HL-60 (cell line): ENCODE measurements around the gene SPATA21.

ENCODE experiments used
- DNase-seq, 2 experiments: peaks; one replicate each; pipeline ENCODE4 v3.0.0-alpha.2; 2010 to 2020; ENCODE audit warnings: low read depth in 1 of 2, low spot score in 1 of 2
- H3K27ac ChIP-seq: fragments of 250-450 bp; sonication (Bioruptor Pico); replicated peaks from 2 replicates; pipeline ENCODE4 v1.5.1; 2020; ENCODE audit warnings: mild to moderate bottlenecking, moderate library complexity
- H3K27me3 ChIP-seq: fragments of 250-450 bp; sonication (Bioruptor Pico); 2 replicates; pipeline ENCODE4 v1.5.1; 2021; ENCODE audit warnings: mild to moderate bottlenecking, moderate library complexity; ENCODE audit not compliant: insufficient read depth, poor library complexity, severe bottlenecking
- H3K4me3 ChIP-seq: replicated peaks from 2 replicates; pipeline ENCODE4 v1.5.1; 2011; ENCODE audit warnings: mild to moderate bottlenecking, control low read depth, low read length; ENCODE audit not compliant: insufficient read depth
- GABPA ChIP-seq: IDR thresholded peaks from 2 replicates; pipeline ENCODE4 v1.6.1; 2012; ENCODE audit warnings: low read depth
- POLR2AphosphoS5 ChIP-seq: IDR thresholded peaks from 2 replicates; pipeline ENCODE4 v1.6.1; 2012; ENCODE audit warnings: low read depth
- SPI1 ChIP-seq: IDR thresholded peaks from 2 replicates; pipeline ENCODE4 v1.6.1; 2012; ENCODE audit warnings: low read depth, mild to moderate bottlenecking, borderline replicate concordance
- TF ChIP-seq, protein P1 (sequence below): IDR thresholded peaks from one replicate; pipeline ENCODE4 v1.5.1; 2011; ENCODE audit warnings: low read length, control low read depth, inconsistent platforms; ENCODE audit not compliant: insufficient read depth
- TF ChIP-seq, protein P2 (sequence below): IDR thresholded peaks from 2 replicates; pipeline ENCODE4 v1.6.1; 2012; ENCODE audit warnings: low read depth; ENCODE audit not compliant: insufficient replicate concordance

SPATA21 gene

DNA sequence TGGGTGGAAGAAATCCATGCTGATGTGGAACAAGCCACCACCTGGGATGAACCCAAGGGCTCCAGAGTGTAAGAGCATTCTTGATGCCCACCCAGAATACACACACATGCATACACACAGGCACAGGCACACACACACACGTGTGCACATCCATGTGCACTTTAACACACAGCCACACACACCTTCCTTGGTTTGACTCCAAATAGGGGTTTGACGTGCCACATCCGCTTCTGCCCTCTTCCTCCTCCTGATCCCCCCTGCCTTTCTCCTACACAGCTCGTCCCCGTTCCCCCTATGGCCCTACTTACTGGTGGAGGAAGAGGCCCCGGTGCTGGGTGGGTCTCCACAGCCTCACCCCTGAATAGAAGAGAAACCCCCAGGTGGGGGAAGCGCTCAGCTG, 16.0 kb downstream of the SPATA21 start:
- no peak for TF ChIP-seq GABPA
- TF ChIP-seq, protein P1, sequence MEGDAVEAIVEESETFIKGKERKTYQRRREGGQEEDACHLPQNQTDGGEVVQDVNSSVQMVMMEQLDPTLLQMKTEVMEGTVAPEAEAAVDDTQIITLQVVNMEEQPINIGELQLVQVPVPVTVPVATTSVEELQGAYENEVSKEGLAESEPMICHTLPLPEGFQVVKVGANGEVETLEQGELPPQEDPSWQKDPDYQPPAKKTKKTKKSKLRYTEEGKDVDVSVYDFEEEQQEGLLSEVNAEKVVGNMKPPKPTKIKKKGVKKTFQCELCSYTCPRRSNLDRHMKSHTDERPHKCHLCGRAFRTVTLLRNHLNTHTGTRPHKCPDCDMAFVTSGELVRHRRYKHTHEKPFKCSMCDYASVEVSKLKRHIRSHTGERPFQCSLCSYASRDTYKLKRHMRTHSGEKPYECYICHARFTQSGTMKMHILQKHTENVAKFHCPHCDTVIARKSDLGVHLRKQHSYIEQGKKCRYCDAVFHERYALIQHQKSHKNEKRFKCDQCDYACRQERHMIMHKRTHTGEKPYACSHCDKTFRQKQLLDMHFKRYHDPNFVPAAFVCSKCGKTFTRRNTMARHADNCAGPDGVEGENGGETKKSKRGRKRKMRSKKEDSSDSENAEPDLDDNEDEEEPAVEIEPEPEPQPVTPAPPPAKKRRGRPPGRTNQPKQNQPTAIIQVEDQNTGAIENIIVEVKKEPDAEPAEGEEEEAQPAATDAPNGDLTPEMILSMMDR = no peak
- TF ChIP-seq, protein P2, sequence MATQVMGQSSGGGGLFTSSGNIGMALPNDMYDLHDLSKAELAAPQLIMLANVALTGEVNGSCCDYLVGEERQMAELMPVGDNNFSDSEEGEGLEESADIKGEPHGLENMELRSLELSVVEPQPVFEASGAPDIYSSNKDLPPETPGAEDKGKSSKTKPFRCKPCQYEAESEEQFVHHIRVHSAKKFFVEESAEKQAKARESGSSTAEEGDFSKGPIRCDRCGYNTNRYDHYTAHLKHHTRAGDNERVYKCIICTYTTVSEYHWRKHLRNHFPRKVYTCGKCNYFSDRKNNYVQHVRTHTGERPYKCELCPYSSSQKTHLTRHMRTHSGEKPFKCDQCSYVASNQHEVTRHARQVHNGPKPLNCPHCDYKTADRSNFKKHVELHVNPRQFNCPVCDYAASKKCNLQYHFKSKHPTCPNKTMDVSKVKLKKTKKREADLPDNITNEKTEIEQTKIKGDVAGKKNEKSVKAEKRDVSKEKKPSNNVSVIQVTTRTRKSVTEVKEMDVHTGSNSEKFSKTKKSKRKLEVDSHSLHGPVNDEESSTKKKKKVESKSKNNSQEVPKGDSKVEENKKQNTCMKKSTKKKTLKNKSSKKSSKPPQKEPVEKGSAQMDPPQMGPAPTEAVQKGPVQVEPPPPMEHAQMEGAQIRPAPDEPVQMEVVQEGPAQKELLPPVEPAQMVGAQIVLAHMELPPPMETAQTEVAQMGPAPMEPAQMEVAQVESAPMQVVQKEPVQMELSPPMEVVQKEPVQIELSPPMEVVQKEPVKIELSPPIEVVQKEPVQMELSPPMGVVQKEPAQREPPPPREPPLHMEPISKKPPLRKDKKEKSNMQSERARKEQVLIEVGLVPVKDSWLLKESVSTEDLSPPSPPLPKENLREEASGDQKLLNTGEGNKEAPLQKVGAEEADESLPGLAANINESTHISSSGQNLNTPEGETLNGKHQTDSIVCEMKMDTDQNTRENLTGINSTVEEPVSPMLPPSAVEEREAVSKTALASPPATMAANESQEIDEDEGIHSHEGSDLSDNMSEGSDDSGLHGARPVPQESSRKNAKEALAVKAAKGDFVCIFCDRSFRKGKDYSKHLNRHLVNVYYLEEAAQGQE = no peak
- TF ChIP-seq POLR2AphosphoS5 = no peak
- no peak for DNase-seq
- no peaks in the 10 kb centered on the region for H3K27me3 ChIP-seq
- H3K4me3 ChIP-seq = no peak overlapping the region
- no peak overlapping the region for H3K27ac ChIP-seq

DNA sequence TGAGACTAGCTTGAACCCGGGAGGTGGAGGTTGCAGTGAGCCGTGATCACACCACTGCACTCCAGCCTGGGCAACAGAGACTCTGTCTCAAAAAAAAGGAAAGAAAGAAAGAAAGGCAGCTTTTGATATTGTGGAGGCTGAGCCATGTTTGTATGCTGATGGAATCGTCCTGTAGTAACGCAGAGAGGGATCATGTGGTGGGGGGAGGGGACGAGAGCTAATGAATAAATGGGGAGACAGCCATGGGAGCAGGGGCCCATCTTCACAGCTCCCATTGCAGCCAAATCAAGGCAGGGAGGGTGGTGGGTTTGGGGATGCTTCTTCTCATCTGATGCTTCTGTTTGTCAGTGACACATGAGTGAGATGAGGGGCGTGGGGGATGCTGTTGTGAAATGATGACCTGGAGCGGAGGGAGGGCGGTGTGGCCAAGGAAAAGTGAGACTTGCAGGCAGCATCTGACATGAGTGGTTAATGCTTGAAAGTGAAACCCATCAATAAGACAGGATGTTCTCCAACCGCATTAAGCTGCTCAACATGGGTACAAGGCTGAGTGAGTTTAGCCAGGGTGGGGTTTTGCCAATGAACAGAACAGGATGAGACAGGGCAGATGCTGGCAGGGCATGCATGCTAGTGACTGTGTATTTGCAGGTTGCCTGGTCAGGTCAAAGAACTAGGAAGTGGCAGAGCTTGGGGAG, 16.7 kb downstream of the SPATA21 start:
- TF ChIP-seq POLR2AphosphoS5 (no peak), SPI1 (no peak), GABPA (no peak)
- TF ChIP-seq, protein P2 = no peak
- TF ChIP-seq, protein P1 = no peak
- Histone ChIP-seq H3K27me3 (no peaks in the 10 kb centered on the region), H3K27ac (no peak overlapping the region), H3K4me3 (no peak overlapping the region)
- DNase-seq = no peak

DNA sequence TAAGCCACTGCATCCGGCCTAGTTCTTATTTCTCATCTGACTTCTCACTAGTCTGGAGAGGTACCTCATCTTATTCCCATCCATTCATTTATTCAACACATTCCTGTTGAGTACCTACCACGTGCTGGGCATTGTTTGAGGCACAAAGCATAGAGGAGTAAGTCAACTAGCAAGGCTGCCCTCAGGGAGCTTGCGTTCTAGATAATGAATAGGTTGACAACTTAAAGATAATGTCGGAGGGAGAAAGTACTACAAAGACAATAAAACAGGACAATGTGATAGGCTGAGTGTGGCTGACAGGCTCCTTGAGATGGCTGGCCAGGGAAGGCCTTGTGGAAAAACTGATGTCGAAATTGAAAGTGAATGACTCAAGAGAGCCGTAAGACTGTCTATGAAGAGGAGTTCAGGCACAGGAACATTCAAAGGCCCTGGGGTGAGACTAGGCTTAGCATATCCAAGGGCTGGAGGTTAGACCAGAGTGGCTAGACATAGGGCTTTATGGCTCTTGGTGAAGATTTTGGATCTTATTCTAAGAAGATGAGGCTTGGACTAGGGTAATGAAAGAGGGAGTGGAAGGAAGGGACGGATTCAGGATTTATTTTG, 18.3 kb downstream of the SPATA21 start:
- DNase-seq = no peak
- TF ChIP-seq POLR2AphosphoS5 (no peak), GABPA (no peak), SPI1 (no peak)
- TF ChIP-seq, protein P2 = no peak
- TF ChIP-seq, protein P1 = no peak
- H3K4me3 ChIP-seq = no peak overlapping the region
- no peak overlapping the region for H3K27ac ChIP-seq
- H3K27me3 ChIP-seq = no peaks in the 10 kb centered on the region
